Ovary (tissue), 3 donors: ENCODE results near the gene ZC3H8.

ENCODE experiments used
- POLR2A ChIP-seq: fragments of 450-650 bp; IDR thresholded peaks from one replicate; pipeline ENCODE4 v1.6.1; 2017; ENCODE audit warnings: antibody characterized with exemption, mild to moderate bottlenecking, moderate library complexity
- TF ChIP-seq, protein P1 (sequence below), 3 donors: fragments of 450-650 bp in 2 of 3; fragments of 200-600 bp in 1 of 3; IDR thresholded peaks; one replicate each; pipeline versions ENCODE4 v1.5.1 to v1.8.0; 2016 to 2022; ENCODE audit warnings: antibody characterized with exemption in 3 of 3, mild to moderate bottlenecking in 1 of 3
- donor health status: DM: no; HTN: no; CAD: no.

DNA sequence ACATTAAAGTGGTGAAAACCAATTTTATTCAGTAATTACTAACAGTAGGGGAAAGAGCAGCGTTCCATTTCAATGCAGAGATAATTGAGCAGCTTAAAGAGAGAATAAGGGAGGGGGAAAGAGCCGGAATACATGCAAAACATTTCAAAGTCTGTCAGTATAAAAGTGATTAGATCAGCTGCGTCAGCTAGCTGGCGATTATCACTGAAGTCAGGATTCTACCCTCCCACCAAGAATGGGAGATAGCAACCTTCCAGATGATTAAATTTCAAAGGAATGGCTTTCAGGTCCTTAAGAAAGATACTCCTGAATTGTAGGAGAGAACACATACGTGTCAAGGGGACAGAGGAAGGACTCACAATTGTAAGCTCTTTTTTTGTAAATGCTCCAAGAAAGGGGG, 17.8 kb upstream of the ZC3H8 start:
- TF ChIP-seq, protein P1, sequence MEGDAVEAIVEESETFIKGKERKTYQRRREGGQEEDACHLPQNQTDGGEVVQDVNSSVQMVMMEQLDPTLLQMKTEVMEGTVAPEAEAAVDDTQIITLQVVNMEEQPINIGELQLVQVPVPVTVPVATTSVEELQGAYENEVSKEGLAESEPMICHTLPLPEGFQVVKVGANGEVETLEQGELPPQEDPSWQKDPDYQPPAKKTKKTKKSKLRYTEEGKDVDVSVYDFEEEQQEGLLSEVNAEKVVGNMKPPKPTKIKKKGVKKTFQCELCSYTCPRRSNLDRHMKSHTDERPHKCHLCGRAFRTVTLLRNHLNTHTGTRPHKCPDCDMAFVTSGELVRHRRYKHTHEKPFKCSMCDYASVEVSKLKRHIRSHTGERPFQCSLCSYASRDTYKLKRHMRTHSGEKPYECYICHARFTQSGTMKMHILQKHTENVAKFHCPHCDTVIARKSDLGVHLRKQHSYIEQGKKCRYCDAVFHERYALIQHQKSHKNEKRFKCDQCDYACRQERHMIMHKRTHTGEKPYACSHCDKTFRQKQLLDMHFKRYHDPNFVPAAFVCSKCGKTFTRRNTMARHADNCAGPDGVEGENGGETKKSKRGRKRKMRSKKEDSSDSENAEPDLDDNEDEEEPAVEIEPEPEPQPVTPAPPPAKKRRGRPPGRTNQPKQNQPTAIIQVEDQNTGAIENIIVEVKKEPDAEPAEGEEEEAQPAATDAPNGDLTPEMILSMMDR (IDR thresholded peaks at IDR 0.05), result no peak
- TF ChIP-seq POLR2A, result no peak
